Activated T-cell treated with anti-CD3 and anti-CD28 coated beads for 24 hours (primary cell): Measurements from ENCODE around the gene RBM15.

ENCODE experiments used
- DNase-seq: peaks from one replicate; pipeline ENCODE4 v3.0.0-alpha.2; 2020; ENCODE audit warnings: low read depth

The RBM15 gene

GRCh38 chr1:110350360-110350759 lies 11.2 kb downstream of the RBM15 start:
- DNase-seq, result no peak

- DNase-seq, result no peak
Measured at GRCh38 chr1:110355321-110355720, 16.1 kb downstream of the RBM15 start.

- DNase-seq, result no peak
Measured at GRCh38 chr1:110356379-110356778, 17.2 kb downstream of the RBM15 start.

GRCh38 chr1:110360431-110360830 lies 21.3 kb downstream of the RBM15 start:
- DNase-seq, result no peak

- DNase-seq, result no peak
Measured at GRCh38 chr1:110361856-110362255, 22.7 kb downstream of the RBM15 start.

- DNase-seq, result no peak
Measured at GRCh38 chr1:110364221-110364620, 25.0 kb downstream of the RBM15 start.

GRCh38 chr1:110370827-110371226 lies 31.6 kb downstream of the RBM15 start:
- no peak for DNase-seq

GRCh38 chr1:110375490-110375889 lies 36.3 kb downstream of the RBM15 start:
- no peak for DNase-seq

GRCh38 chr1:110380672-110381283 lies 41.6 kb downstream of the RBM15 start:
- no peak for DNase-seq

GRCh38 chr1:110383251-110383990 lies 44.2 kb downstream of the RBM15 start:
- no peak for DNase-seq

GRCh38 chr1:110384581-110385321 lies 45.6 kb downstream of the RBM15 start:
- no peak for DNase-seq

GRCh38 chr1:110385369-110385768 lies 46.2 kb downstream of the RBM15 start:
- DNase-seq, result no peak

- no peak for DNase-seq
Measured at GRCh38 chr1:110387048-110387754, 48.0 kb downstream of the RBM15 start.

GRCh38 chr1:110390096-110390495 lies 50.9 kb downstream of the RBM15 start:
- no peak for DNase-seq

GRCh38 chr1:110390692-110391245 lies 51.6 kb downstream of the RBM15 start, which contains the start of gene SLC16A4:
TSS of gene SLC16A4 (minus strand) at chr1:110391026. CDS start at chr1:110389323, 1,703 bp downstream.
- DNase-seq, result no peak

- DNase-seq, result no peak
Measured at GRCh38 chr1:110393286-110393685, 54.1 kb downstream of the RBM15 start.

GRCh38 chr1:110393691-110394492 lies 54.7 kb downstream of the RBM15 start:
- DNase-seq, result no peak

- no peak for DNase-seq
Measured at GRCh38 chr1:110394493-110394820, 55.3 kb downstream of the RBM15 start.
